HG02588 (cell line): ENCODE results near the gene ALX4.

ENCODE experiments used
- ATAC-seq: cut with Tn5 transposase; IDR thresholded peaks from one replicate; pipeline ENCODE4 v1.9.1; 2021; ENCODE audit warnings: mild to moderate bottlenecking, moderate library complexity; ENCODE audit not compliant: unreplicated experiment

ALX4 gene

DNA sequence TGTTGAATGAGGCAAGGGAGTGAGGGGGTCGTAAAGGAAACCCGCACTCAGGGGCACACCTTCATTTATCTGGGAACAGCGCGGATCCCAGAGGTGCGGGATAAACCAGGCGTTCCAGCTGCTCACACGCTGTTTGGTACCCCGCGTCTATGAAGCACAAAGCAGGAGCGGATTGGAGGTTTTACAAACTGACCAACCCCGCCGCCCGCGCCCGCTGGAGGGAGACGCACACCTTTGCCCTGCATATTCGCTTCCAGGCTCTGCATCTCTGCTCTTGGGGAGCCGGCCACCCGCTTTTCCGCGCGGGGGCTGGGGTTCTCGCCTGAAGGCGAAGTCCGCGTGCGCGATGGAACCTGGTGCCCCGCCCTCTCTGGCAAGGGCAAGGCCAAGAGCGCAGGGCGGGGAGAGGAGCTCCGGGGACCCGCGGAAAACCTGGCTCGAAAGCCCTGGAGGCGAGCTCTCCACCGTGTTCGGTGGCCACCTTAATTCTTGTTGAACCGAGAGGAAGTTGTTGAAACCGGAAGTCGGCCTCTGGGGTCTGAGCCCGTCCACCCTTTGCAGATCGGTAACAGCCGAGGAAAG, 6.8 kb upstream of the ALX4 start:
- ATAC-seq: no peak

DNA sequence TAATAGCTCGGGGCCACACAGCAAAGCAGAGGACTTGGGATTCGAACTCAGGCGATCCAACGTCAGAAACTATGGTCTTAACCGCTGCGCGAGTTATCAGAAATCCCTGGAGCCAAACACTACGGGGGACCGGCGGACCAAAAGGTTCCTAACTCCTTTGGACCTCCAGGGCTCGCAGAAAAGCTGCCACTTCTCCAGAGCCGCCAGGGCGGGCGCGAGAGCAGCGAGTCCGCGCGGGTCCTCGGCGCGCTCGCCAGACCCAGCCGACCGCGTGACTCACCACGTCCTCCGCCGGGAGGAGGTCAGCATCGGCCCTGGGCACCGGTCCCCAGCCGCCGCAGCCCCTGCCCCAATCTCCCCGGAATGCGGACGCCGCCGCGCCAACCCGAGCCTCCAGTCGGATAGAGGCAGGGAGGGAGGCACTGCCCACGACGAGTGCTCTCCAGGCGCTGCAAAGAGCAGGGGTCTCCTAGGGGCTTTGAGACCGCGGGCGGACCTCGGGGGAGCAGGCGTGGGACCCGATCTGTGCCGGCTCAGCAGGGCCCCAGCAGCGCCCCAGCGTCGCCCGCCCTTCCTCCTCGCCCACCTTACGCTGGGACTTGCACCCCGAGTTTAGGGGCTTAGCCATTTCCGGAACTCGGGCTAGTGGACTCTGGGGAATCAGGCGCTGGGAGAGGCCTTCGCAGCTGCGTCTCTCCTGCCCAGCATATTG, 6.2 kb upstream of the ALX4 start:
- no peak for ATAC-seq

DNA sequence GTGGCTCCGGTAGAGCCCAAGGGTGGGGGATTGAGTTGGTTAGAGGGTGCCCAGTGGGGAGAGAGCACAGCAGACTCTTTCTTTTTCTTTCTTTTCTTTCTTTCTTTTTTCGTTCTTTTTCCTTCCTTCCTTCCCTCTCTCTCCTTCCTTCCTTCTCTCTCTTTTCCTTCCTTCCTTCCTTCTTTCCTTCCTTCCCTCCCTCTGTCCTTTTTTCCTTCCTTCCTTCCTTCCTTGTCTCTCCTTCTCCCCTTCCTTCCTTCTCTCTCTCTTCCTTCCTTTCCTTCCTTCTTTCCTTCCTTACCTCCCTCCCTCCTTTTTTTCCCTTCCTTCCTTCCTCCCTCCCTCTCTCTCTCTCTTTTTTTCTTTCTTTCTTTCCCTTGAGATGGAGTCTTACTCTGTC, 4.8 kb upstream of the ALX4 start:
- ATAC-seq: no peak

DNA sequence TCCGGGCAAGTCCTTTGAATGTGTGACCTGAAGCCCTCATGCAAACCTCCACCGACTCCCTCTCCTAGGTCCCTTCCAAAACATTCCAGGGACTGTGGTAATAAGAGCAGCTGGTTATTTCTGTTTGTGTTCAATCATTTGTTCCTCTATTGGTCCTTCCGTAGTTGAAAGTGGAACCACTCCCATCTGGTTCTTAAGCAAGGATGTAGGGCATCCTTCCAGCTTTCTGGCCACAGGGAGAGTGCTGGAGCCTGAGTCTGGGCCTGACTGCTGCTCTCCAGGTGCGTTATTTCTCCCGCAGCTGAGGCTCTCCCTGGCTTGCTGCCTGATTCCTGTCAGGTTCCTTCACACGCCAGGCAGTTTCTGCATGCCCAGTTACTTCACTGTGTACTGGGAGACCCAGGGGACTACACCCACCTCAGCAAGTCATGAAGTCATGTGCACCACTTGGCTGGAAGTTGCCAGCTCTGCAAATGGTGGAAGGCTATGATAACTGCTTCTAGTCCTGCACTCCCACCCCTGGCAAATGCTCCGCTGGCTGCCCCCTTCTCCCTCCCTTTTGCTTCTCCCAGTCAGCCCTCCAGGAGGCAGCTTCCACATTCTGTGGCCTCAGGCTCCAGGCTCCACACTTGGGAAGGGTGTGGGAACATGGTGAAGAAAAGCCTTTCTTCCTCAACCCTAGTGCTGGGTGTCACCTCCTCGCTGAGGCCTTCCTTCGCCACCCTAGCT, 4.0 kb upstream of the ALX4 start:
- no peak for ATAC-seq

DNA sequence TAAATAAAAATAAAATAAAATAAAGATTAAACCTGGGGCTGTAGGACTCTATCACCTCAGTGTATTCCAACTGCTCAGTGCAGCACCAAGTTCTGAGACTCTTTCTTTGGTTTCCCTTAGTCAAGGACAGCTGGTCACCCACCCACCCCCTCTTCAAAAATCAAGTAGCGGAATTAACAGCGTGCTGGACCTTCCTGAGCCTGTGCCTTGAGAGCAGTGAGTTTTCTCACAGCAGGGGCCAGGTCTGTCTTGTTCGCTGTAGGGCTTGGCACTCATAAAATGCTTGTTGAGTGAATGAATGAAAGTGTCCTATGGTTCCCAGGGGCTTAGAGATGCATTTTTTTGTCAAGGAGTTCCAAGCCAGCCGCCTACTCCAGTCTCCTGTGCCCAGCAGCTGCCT, 2.9 kb upstream of the ALX4 start:
- ATAC-seq: no peak

DNA sequence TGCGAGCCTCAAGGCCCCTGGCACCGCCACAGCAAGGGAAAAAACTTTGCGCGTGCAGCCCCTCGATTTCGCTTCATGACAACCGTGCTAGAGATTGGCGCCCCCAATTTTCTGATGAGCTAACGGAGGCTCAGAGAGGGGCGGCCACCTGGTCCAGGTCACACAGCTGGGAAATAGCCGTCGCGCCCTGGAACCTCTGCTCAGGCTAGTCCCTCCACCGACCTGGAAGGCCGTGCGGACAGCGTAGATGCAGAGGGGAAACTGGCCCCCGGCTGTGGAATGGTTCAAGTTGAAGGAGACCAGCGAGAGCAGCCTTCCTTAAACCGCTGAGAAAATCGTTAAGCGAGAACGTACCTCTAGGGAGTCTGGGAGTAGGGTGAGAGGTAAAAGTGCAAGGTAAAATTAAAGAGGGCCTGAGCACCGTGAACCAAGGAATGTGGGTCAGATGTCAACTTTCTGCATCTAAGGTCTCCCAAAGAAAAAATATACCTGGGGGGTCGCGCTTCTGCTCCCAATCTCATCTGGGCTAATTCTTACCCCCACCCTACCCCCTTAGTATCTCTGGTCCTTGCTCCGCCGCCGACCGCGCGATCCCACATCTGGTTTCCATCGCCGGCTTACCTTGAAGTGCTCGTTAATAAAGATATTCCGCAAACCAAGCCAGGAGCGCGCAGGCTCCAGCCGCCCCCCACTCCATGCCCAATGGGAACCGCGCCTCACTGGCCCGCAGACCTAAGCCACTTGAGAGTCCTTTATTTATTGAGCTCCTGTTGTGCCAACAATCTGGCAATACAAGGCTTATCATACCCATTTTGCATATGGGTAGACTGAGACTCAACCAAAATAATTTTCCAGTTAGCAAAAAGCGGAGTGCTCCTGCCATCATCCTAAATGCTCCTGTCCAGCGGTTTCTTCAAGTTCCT, 1.7 kb upstream of the ALX4 start:
- no peak for ATAC-seq

DNA sequence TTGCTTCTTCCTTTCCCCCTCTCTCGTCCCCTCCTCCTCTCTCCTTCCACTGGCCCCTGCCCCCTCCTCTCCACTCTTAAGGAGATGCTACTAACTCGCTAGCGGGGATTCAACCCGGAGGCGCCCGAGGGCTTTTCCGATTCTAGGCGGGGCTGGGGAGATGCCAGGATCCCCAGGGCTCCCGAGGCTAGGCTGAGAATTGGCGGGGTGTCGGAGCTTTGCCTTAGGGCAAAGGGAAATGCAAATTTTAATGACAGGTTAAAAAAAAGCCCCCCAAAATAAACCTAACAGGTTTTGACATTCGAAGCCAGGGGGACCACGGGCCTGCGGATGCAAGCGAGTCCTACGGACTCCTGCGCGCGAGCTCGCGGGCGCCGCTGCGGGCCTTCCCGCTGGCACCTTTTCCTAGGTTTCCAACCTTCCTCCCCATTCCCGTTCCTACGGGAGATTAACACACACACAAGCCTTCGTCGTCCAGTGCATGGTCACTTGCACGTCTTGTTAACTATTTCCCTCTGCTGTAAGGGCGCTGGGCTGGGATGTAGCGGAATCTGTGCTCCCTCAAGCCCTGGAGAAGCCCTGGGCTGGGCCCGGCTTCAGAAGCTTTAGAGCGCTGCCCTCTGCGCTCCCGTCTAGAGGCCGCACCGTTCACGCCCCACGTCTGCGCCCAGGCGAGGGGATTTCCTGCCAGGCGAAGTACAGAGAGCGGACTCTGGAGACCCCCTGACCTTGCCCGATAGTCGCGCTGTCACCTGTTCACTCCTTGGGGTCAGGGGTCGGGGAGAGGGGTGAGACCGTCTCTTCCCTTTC, 729 bp upstream of the ALX4 start:
- ATAC-seq: no peak

DNA sequence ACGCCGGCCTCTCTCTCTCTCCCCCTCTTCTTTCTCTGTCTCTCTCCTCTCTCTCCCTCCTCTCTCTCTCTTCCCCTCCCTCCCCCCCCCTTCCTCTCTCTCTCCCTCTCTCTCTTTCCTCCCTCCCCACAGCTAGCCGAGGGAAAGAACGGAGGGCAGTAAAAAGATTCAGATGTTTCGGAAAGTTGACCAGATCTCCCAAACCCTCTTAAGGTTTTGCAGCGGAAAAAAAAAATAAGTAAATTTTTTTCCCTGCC, 195 bp upstream of the ALX4 start:
- no peak for ATAC-seq

DNA sequence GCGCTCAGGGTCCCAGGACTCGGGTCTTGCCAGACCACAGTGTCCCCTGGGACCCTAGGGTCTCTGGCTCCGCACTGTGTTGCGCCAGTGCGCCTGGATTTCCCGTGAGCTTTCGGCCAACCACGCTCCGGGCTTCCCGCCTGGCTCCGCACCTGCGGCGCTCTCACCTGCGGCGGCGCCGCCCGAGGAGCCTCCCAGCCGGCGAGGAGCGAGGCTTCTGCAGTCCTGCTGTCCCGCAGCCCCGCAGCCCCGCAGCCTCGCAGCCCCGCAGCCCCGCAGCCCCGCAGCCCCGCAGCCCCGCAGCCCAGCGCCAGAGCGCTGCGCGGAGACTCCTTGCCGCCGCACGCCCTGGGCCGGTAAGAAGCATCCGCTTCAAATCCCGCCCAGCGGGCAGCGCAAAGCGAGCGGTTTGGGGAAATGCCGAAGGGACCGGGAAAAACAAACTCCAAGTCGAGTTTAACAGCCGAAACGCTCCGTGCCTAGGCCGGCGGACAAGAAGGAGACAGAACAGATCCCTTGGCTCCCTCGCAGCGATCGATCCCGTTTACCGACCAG, 939 bp downstream of the ALX4 start:
- no peak for ATAC-seq

DNA sequence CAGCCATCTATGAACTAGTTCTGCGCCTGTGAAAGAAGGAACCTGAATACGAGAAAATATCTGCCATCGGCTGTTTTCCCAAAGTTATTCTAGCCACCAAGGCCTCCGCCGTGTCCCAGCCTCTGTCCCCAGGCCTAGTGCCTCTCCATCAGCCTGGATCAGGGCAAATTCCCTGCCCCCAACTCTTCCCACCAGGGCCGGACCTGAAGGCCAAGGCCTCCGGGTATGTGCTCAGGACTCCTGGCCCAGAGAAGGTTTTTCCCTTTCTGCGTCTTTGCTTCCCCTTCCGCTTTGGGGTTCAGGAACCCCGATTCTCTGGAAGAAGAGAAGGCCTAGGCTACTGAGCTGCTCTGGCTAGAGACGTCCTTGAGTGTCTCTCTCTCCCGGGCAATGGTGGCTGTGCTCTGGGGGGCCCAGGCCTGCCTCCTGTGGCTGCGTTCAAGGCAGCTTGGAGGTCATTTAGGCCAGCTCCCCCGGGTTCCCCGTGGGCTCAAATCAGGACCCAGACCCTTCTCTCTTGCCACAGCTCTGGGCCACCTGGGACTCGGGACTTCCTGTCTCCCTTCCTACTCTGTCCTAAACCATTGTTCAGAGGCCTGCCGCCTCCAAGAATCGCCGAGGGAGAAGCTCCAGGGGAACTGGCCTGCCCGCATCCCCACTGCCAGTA, 1.6 kb downstream of the ALX4 start:
- no peak for ATAC-seq

DNA sequence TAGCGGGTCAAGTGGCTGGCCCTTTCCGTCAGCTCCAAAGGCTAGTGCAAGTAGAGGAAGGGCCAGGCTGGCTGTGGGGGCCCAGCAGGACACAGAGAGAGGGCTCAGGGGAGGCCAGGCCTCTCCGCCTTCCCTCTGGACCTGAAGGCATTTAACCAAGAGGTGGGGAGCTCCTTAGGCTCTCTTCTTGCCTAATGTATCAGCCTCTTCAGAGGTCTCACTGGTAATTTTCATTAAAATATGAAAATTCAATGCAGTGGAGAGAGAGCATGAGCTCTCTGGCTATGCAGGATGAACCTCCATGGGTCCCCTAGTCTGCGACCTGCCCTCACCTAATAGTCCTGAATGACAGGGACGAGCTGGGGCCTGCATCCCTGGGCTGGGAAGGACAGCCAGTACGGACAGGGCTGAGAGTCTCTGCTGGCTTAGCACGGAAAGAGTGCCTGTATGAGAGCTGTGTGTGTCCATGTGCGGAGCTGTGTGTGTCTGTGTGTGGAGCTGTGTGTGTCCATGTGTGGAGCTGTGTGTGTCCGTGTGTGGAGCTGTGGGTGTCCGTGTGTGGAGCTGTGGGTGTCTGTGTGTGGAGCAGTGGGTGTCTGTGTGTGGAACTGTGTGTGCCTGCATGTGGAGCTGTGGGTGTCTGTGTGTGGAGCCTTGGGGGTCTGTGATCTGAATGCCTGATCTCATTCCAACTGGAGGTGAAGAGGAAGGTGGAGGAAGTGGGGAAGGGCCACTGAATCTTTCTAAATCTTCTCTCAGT, 2.4 kb downstream of the ALX4 start:
- no peak for ATAC-seq

DNA sequence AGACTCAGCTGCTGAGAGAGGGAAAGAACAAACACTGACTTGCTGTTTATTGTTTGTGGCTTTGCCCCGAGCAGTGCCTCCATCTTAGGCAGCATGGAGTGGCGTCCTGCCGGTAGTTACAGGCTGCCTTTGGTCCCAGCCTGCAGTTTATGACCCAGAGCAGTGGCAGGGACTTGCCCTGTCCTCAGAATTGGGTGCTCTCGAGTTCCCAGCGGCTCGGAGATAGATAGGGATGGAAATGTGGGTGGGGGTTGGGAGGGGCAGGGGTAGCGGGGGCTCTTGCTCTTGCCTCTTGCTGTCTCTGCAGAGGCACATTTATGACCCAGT, 3.1 kb downstream of the ALX4 start:
- no peak for ATAC-seq

DNA sequence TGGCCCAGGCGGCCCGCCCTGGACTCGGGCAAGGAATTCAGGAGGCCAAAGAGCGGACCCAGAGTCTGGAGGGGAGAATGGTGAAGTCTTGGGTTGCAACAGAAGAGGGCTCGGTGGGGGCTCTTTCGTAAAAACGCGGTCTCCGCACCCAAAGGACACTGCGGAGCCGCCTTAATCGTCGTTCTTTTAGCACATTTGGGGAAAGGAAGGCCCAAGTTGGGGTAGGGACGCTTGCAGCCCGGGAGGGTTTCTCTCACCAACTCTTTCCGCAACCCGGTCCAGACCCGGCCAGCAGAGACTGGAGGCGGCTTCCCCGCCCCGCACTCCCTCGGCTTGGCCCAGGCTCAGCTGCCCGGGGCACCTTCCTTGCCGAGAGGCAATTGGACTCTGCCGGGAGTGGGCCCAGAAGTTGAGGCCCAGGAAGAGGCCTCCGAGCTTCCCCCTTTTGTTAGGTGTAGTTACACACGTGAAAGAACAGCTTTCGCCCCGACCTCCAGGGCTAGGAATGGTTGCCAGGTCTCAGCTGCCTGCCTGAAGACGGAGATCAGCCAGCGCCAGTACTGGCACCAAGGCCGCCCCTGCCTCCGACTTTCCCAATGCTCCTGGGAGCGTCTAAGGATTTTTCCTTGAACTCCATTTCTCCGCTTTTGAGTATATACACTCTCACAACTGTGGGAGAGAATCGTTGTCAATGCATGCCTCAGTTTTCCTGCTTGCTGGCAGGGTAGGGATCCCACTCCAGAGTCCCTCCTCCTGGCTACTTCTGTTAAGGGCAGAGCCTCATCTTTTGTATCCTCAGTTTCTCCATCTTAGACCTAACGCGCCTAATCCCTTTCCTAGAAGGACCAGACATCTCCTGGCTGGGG, 3.7 kb downstream of the ALX4 start:
- no peak for ATAC-seq

DNA sequence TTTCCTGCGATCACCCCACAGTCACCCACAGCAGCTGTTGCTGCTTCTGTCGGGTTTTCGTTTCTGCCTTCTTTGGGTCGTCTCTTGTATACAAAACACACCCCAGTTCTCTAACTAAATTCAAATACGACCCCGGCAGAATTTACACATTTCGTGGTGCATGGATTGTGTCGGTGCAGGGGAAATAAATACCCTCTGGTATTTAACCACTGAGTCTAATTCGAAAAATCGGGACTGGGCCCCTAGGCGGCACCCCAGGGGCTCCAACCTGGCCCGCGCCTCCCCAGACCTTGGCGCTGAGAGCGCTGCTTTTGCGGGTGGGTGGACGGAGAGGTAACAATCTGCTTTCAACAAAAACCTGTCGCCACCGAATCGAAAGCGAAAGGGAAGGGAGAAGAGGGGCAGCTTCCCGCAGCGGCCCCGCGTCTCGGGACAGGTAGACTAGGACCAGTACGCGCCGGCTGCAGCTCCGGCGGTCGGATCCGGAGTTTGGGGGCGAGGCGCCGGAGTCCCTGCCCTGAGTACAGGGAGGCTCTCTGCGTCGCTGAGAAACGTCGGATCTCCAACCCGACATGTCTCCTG, 4.4 kb downstream of the ALX4 start:
- ATAC-seq: no peak

DNA sequence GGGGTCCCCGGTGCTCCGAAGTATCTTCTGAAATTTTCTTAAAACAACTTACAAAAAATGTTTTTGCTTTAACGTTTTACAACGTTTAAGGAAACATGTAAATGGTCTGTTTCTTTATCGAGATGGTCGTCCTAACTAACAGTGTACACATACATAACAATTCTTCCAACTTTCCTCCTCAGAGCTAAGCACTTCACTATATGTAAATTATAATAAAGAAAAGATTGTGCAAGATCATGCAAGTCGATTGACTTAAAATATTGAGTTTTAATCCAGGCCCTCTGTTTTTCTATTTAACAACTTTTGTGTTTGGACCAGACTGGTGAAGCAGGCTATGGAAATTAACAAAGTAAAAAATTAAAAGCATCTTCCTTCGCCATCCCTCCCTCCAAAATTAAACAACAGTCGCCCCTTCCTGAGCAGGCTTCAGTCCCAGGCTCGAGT, 4.9 kb downstream of the ALX4 start:
- ATAC-seq: no peak

DNA sequence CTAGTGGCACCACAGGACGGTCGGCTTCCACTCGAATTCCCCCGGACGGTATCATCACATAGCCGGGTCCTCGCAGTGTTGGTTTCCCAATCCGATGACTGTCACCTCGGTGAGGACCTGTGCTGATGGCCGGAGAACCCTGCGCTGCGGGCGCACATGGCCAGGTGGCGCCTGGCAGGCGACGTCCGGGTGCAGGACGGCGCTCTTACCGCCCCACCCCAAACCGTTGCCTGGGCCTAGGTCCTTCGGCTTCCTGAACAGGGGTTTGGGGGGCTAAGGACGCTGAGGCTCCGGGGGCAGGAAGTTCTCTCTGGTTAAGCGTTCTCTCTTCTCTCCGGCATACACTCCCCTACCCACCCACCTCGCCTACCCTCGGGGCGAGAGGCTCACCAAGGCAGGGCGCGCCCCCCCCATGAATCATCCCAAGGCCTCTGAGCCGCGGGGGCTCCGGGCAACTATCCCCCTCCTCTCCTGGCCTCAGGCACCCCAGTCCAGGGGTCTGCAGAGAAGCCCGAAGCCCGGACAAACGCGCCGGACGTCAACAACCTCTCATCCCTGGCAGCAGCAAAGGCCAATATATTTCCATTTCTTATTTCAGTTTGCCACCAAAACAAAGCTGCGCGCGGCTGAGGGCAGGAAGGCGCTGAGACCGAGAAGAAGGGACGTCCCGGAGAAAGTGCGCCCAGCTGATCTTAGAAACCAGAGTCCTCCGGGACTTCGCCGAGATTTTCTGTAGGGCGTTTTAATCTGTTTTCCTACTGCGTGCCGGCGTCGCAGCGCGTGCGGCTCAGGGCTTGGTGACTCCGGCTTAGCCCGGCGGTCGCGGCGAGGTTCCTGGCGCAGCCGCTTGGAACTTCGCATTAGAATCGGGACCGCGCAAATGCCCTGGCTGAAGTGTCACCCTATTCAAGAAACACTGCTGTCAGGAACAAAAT, 5.6 kb downstream of the ALX4 start:
- ATAC-seq: no peak

DNA sequence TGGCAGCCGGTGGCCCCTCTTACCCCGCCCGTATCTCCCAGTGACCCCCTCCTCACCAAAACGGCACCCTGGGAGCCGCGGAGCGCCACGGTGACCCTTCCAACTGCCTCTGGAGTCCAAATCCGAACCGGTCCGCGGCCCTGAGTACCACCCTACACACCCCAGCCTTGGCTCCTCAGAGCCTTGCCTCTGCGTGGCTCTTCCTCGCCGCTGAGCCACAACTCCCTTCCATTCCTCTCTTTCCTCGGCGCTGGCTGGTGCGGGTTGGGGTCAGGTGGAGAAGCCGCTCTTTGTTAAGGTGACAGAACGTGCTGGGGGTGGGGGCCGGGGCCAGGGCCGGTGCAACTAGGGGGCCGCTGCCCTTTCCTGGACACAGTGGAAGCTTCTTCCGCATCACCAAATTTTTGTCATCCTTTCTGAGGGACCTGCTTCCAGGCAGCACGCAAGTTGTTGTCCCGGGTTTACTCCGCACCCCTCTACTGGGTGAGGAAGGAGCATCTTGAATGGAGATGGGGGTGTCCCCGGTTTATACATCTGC, 6.5 kb downstream of the ALX4 start:
- ATAC-seq: no peak
